ENCODE results near the gene RNGTT. TPM values are rescaled to one million over a fixed set of nuclear protein-coding genes. Genes with fewer than 3 reads are reported as not detected.

The RNGTT gene
- total RNA-seq, 1 experiment from 2014 or later, result 15.2 TPM

DNA sequence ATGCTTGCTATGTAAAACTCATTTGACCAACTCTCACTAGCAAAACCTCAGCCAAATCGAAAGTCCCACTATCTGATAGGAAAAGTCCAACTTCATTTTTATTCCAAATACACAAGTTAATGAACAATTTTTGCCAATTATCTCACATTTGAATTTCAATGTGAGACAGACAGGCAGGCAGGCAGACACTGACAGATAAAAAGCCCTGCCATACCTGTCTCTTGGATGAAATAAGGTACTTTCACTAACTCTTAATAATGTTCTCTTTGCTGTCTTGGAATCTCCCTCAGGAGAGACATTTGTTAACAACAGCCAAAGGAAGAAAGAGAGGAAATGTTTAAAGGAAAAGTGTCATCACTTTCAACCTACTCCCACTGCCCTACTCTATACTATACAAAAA, 82.0 kb downstream of the RNGTT start:
- no peak overlapping the region for H3K27ac ChIP-seq
- H3K9me2 ChIP-seq (ENCODE audit: insufficient read depth), result no peaks in the 10 kb centered on the region
- ChIA-PET CTCF (no interaction called here), POLR2A (ENCODE audit: unreplicated experiment) (no interaction called here)
- no TSS peak for BruUV-seq (replicated peaks)
- no peaks in the 10 kb centered on the region for H3K36me3 ChIP-seq (ENCODE audit: low read depth)
- H3K9me3 ChIP-seq (ENCODE audit: insufficient read depth, low read depth), result no peaks in the 10 kb centered on the region
- no peak overlapping the region for H3K4me2 ChIP-seq
- H3K27me3 ChIP-seq (ENCODE audit: insufficient read depth, low read depth), result no peaks in the 10 kb centered on the region
- H3K4me1 ChIP-seq (replicated peaks; ENCODE audit: insufficient read depth), result no peaks in the 10 kb centered on the region
- TF ChIP-seq EZH2 (IDR thresholded peaks at IDR 0.05; ENCODE audit: low read depth), result no peak
- TF ChIP-seq, protein P1, sequence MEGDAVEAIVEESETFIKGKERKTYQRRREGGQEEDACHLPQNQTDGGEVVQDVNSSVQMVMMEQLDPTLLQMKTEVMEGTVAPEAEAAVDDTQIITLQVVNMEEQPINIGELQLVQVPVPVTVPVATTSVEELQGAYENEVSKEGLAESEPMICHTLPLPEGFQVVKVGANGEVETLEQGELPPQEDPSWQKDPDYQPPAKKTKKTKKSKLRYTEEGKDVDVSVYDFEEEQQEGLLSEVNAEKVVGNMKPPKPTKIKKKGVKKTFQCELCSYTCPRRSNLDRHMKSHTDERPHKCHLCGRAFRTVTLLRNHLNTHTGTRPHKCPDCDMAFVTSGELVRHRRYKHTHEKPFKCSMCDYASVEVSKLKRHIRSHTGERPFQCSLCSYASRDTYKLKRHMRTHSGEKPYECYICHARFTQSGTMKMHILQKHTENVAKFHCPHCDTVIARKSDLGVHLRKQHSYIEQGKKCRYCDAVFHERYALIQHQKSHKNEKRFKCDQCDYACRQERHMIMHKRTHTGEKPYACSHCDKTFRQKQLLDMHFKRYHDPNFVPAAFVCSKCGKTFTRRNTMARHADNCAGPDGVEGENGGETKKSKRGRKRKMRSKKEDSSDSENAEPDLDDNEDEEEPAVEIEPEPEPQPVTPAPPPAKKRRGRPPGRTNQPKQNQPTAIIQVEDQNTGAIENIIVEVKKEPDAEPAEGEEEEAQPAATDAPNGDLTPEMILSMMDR (conservative IDR thresholded peaks at IDR 0.05), result no peak
- no peak overlapping the region for H2AFZ ChIP-seq
- H3F3A ChIP-seq (ENCODE audit: insufficient read depth, low read depth), result no peaks in the 10 kb centered on the region
- DNase-seq, result no peak
- intact Hi-C loops (cut with micrococcal nuclease; ENCODE audit: unreplicated experiment), result no loop called here
- H3K79me2 ChIP-seq (ENCODE audit: low read depth), result no peaks in the 10 kb centered on the region
- H4K20me1 ChIP-seq (ENCODE audit: insufficient read depth), result no peaks in the 10 kb centered on the region
- no peak overlapping the region for H3K4me3 ChIP-seq

DNA sequence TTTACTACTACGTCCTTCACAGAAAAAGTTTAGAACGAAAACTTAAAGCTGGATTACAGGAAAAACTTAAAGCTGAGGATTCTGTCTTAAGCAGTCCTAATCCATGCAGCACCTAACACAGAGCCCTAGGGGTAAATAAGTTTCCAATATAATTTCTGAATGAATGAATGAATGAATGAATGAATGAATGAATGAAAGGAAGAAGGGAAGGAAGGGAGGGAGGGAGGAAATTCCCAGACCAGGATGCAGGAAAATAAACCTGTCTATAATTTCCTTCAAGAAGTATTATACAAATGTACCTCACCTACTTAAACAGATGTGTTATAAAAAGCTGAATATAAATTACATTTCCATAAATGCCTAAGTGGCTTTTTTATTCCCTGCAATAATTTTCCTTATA, 83.4 kb downstream of the RNGTT start:
- no TSS peak for BruUV-seq (replicated peaks)
- H3K9me3 ChIP-seq (ENCODE audit: insufficient read depth, low read depth), result no peaks in the 10 kb centered on the region
- H3K79me2 ChIP-seq (ENCODE audit: low read depth), result no peaks in the 10 kb centered on the region
- H3K27me3 ChIP-seq (ENCODE audit: insufficient read depth, low read depth), result no peaks in the 10 kb centered on the region
- DNase-seq, result no peak
- TF ChIP-seq, protein P1 (conservative IDR thresholded peaks at IDR 0.05), result no peak
- TF ChIP-seq EZH2 (IDR thresholded peaks at IDR 0.05; ENCODE audit: low read depth), result no peak
- H3K4me3 ChIP-seq, result no peak overlapping the region
- H3K9me2 ChIP-seq (ENCODE audit: insufficient read depth), result no peaks in the 10 kb centered on the region
- H2AFZ ChIP-seq, result no peak overlapping the region
- no peaks in the 10 kb centered on the region for H3K4me1 ChIP-seq (replicated peaks; ENCODE audit: insufficient read depth)
- intact Hi-C loops (cut with micrococcal nuclease; ENCODE audit: unreplicated experiment), result no loop called here
- no peak overlapping the region for H3K4me2 ChIP-seq
- no peak overlapping the region for H3K27ac ChIP-seq
- H3F3A ChIP-seq (ENCODE audit: insufficient read depth, low read depth), result no peaks in the 10 kb centered on the region
- no peaks in the 10 kb centered on the region for H3K36me3 ChIP-seq (ENCODE audit: low read depth)
- ChIA-PET CTCF (no interaction called here), POLR2A (ENCODE audit: unreplicated experiment) (no interaction called here)
- H4K20me1 ChIP-seq (ENCODE audit: insufficient read depth), result no peaks in the 10 kb centered on the region

DNA sequence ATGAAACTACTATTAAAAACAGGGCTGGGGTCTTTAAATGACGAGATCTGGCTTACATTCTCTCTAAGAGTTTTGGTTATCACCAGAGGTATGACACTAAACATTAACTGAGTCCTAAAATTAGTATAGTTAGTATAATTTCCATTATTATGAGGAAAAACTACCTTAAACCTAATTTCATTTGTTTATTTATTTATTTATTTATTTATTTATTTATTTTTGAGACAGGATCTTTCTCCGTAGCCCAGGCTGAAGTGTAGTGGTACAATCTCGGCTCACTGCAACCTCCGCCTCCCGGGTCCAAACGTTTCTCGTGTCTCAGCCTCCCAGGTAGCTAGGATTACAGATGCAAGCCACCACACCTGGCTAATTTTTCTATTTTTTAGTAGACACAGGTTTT, 85.5 kb downstream of the RNGTT start:
- ChIA-PET POLR2A (ENCODE audit: unreplicated experiment) (no interaction called here), CTCF (no interaction called here)
- intact Hi-C loops (cut with micrococcal nuclease; ENCODE audit: unreplicated experiment), result no loop called here
- Histone ChIP-seq H2AFZ (no peak overlapping the region), H4K20me1 (ENCODE audit: insufficient read depth) (no peaks in the 10 kb centered on the region), H3K27ac (no peak overlapping the region), H3K36me3 (ENCODE audit: low read depth) (no peaks in the 10 kb centered on the region), H3K4me1 (replicated peaks; ENCODE audit: insufficient read depth) (no peaks in the 10 kb centered on the region), H3K9me2 (ENCODE audit: insufficient read depth) (no peaks in the 10 kb centered on the region), H3K79me2 (ENCODE audit: low read depth) (no peaks in the 10 kb centered on the region), H3K4me3 (no peak overlapping the region), H3K9me3 (ENCODE audit: insufficient read depth, low read depth) (no peaks in the 10 kb centered on the region), H3F3A (ENCODE audit: insufficient read depth, low read depth) (no peaks in the 10 kb centered on the region), H3K4me2 (no peak overlapping the region), H3K27me3 (ENCODE audit: insufficient read depth, low read depth) (no peaks in the 10 kb centered on the region)
- no peak for DNase-seq
- no peak for TF ChIP-seq EZH2 (IDR thresholded peaks at IDR 0.05; ENCODE audit: low read depth)
- TF ChIP-seq, protein P1 (conservative IDR thresholded peaks at IDR 0.05), result no peak
- no TSS peak for BruUV-seq (replicated peaks)
